NCI-H2029 (cell line): ENCODE data around the gene NANS.
"Not testable (repeated sequence)": the region's sequence is repeated elsewhere in the genome, so short reads cannot be mapped to it uniquely, and the experiment has no call there.

ENCODE experiments used
- DNase-seq: peaks from one replicate; lab custom pipeline; 2025; lab: John Stamatoyannopoulos, UW

NANS gene

GRCh38 chr9:98078895-98079294 lies 22.4 kb downstream of the NANS start:
- DNase-seq: no peak

GRCh38 chr9:98080326-98080725 lies 23.8 kb downstream of the NANS start:
- no peak for DNase-seq

GRCh38 chr9:98080780-98081179 lies 24.2 kb downstream of the NANS start:
- no peak for DNase-seq

DNA sequence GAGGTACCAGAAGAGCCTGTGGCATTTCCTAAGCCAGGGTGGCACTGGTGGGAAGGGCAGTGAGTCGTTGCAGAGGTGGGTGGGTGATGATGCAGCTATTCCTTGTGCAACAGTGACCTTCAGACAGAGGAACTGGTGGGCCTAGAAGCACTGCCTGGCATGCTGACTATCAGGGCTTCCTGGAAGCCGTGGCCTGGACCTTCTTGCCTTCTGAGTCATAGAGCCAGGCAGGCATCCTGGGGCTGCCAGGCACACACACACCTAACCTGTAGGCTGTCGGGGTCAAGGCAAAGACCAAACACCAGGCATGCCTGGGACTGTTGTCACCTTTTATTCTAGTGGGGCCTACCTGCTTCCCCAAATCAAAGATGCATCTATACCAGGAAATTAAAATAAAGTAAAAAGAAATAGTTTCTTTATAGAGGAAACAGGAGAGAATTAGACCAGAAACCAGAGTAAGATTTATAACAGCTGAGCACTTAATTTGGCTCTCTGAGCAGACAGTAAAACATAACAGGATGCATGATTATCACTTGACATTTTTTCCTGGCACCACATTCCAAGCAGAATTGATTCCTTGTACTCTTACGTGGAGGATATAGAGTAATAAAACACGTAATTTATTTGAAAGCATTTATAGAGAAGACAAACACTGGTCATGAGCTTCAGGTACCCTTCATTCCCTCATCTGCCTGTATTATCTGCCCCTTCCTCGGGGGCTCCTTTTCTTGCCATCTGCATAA lies 25.1 kb downstream of the NANS start:
- no peak for DNase-seq

DNA sequence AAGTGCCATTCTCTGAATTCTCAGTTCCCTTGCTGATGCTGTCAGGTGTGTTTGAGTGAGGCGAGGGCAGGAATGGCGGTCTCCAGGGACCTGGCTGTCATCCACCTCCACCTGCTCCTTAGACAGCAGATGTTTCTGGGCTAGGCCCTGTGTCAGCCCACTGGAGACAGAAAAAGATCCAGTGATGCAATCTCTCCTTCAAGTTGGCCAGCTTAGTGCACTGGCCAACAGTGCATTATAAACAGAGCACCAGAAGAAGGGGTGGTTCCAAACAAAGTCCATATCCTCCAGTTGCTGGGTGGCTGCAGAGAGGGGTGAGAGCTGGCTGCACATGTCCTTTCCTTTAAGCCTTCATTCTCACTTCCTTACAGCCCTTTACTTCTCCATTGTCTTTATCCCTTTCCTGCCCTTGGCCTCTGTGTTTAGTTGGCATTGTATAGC lies 26.5 kb downstream of the NANS start:
- DNase-seq: no peak

DNA sequence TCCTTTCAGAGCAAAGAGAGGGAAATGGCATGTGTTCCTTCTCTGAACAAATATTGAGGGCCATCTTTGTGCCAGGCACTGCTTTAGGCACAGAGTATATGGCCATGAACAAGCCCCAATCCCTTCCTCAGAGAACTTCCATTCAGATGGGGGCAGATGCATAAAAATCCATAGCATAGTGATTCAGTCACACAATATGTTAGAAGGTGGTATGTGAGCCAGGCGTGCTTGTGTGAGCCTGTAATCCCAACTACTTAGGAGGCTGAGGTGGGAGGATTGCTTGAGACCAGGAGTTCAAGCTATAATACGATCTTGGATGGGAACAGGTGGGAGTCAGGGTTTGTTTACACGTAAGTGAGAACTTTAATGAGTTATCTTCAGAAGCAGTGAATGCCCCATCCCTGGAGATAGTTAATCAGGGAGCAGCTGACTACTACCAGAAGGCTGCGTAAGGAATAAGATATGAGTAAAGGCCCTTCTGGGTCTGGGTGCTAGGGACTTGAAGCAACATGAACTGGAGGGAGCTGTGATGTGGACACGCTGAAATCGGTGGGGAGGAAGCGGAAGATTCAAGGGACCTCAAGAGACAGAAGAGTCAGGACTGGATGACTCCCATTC lies 27.1 kb downstream of the NANS start:
- DNase-seq: no peak

DNA sequence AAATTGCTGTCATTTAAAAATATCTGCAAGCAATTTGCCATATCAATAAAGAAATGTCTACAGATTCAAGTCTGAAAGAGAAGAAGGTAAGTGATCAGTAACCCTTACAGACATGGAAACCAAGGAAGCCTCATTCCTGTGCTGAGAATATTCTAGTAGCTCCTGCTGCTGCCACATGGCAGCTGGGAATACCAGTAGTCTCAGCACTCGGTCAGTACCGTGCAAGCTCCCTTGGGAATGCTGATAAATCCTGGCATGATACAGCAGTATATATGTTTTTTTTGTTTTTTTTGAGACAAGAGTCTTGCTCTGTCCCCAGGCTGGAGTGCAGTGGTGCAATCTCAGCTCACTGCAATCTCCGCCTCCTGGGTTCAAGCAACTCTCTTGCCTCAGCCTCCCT lies 27.9 kb downstream of the NANS start:
- DNase-seq: no peak

DNA sequence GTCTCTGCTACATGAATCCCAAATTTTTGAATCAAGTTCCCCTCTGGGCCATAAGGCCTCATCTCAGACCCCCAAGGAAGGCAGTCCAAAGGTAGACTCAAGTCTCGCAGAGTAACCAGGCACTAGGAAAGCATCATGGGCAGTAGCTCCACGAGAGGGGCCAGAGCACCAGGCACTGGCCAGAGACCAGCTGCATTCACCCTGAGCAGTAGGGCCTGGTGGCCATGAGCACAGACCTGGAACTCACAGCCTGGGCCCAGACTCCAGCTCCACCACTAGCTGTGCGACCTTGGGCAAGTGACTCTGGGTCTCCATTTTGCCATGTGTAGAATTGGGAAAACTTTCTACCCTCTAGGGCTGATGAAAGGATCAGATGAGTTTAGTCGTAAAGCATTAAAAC lies 28.5 kb downstream of the NANS start:
- no peak for DNase-seq

GRCh38 chr9:98085944-98086343 lies 29.4 kb downstream of the NANS start:
- no peak for DNase-seq

- no peak for DNase-seq
Measured at GRCh38 chr9:98086461-98086860, 29.9 kb downstream of the NANS start.

DNA sequence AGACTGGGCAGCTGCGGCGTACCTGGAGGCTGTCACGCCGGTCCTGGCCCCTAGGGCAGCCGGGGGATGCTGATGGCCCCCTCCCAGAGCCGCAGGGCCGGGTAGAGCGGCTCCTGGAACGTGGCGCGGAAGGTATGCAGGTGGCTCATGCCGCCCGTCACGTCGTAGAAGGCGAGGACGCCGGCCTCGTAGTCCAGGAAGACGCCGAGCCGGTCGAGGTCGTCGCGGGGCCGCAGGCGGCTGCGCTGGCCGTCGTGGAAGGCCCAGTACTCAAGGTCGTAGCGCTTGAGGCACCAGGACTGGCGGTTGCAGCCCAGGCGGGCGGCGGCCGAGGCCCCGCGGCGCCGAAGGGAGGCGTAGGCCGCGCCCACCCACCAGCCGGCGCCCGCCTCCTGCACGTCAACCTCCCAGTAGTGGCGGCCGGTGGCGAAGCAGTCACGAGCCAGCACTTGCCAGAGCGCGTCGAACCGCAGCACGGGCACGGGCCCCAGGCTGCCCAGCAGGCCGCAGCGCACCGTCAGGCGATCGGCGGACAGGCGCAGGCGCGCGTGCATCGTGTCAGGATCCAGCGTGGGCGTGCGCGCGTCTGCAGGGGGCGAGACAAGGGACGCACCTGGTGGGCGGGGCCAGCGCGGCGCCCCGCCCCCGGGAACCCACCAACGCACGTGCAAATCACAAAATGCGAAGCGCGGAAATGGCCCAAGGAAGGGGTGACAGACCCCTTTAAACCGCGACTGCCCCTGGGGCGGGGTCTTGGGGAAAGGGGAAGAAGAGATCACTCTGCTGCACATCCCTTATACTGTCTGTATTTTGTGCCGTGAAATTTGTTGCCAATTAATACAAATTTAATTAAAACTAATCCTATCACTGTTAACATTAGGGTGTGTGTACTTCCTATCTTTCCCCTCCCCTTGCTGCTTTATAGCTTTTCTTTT lies 31.2 kb downstream of the NANS start:
- no peak for DNase-seq

DNA sequence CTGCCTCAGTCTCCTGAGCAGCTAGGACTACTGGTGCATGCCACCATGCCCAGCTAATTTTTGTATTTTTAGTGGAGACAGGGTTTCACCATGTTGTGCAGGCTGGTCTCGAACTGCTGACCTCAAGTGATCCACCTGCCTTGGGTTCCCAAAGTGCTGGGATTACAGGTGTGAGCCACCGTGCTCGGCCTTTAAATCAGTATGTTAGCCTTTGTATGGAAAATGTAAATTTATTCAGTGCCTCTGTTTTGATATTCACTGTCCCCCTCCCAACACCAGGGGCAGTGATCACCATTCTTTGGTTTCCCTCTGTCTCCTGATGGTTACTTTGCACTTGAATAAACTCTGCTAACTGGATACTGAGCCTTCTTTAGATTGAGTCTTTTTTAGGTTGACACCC lies 34.1 kb downstream of the NANS start:
- not testable (repeated sequence) for DNase-seq

- no peak for DNase-seq
Measured at GRCh38 chr9:98091735-98092612, 35.4 kb downstream of the NANS start.

DNA sequence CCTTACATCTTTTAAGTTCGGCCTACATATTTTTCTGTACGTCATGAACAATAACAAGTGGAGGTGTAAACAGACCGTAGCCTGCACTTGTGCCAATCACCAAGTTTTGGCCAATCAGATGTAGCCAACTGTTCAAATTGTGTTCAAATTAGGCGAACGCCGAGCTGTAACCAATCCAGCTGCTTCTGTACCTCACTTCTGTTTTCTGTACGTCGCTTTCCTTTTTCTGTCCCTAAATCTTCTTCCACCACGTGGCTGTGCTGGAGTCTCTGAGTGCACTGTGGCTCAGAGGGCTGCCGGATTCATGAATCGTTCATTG lies 36.0 kb downstream of the NANS start:
- DNase-seq: no peak

DNA sequence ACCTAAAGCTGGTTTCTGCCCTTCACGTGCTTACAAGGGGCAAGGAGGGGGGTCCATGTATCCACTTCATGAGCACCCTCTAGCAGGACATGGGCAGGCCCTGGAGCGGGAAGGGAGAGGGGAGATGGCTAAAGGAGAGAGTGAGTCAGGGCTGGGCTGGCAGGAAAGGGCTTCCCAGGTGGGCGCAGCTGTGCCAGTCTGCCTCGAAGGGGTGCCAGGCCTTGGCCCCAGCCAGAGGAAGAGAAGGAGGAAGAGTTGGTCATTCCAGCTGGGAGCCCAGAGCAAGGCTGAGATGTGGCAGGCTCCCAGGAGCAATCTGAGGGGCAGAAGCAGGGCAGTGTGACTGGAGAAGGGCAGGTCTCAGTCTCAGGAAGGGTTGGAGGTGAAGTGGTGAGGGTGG lies 37.8 kb downstream of the NANS start:
- no peak for DNase-seq

DNA sequence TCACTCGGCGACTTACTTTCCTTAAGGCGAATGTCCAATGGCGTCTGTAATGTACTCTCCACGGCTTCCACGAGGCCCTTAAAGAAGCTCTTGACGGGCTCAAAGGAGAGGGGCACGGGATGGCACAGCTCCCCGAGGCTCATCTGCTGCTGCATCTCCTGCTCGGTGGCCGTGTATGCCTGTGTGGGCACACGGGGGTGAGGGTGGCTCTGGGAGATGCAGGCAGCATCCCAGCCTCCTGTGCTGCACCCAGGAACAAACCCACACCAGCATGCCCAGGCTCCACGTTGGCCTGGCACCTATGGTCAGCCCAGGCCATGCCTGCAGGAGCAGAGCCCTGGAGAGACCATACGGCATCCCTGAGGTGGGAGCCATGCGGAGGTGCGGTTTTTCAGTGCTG lies 38.3 kb downstream of the NANS start:
- DNase-seq: no peak

GRCh38 chr9:98095401-98095800 lies 38.9 kb downstream of the NANS start:
- no peak for DNase-seq

- no peak for DNase-seq
Measured at GRCh38 chr9:98096091-98096490, 39.6 kb downstream of the NANS start.

GRCh38 chr9:98097836-98098235 lies 41.3 kb downstream of the NANS start:
- DNase-seq: peak; percentile 84

GRCh38 chr9:98099346-98099745 lies 42.8 kb downstream of the NANS start:
- peak; percentile 36 for DNase-seq

- peak; percentile 92 for DNase-seq
Measured at GRCh38 chr9:98099898-98100297, 43.4 kb downstream of the NANS start.

DNA sequence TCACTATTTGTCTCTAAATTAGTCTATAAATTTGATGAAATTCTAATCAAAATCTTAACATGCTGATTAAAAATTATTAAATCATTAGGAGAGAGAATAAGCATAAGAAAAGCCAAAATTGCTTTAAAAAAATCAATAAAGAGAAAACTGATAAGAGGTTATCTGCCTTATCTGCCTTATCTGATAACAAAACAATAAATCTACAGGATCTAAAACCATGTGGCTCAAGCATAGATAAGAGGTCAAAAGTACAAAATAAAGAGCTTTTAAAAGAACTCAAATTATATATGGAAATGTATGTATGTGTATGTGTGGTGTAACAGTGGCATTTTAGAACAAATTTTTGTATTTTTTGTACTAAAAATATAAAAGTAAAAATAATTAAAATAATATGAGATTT lies 43.9 kb downstream of the NANS start:
- DNase-seq: no peak
